Natural killer cell (primary cell): Measurements from ENCODE around the gene PRDX5. TPM values are rescaled to one million over a fixed set of nuclear protein-coding genes. Genes with fewer than 3 reads are reported as not detected.

Experiments
- ATAC-seq, 3 donors: fragments of 150-1000 bp in 2 of 3; fragments of 200-7000 bp in 1 of 3; cut with Tn5 transposase; 1 replicate in 1 of 3; 2 replicates in 2 of 3; pipeline ENCODE4 v1.10.0; 2021; ENCODE audit warnings: mild to moderate bottlenecking in 2 of 3, moderate library complexity in 2 of 3
- DNase-seq, 2 donors: peaks; one replicate each; pipeline versions ENCODE4 v3.0.0 to v3.0.0-alpha.2; 2013 to 2021; ENCODE audit warnings: mixed read lengths in 1 of 2
- H3K27ac ChIP-seq: one replicate; pipeline ENCODE4 v1.5.1; 2013; ENCODE audit warnings: mild to moderate bottlenecking, low read length
- H3K27me3 ChIP-seq: one replicate; pipeline ENCODE4 v1.6.1; 2013; ENCODE audit warnings: low read length; ENCODE audit not compliant: control insufficient read depth, insufficient read depth
- H3K36me3 ChIP-seq: one replicate; pipeline ENCODE4 v1.6.1; 2013; ENCODE audit warnings: low read length; ENCODE audit not compliant: control insufficient read depth, insufficient read depth
- H3K4me1 ChIP-seq: one replicate; pipeline ENCODE4 v1.6.1; 2013; ENCODE audit warnings: low read length; ENCODE audit not compliant: control insufficient read depth, insufficient read depth
- H3K4me3 ChIP-seq: one replicate; pipeline ENCODE4 v1.5.1; 2013; ENCODE audit warnings: low read length
- H3K9me3 ChIP-seq: one replicate; pipeline ENCODE4 v1.6.1; 2013; ENCODE audit warnings: low read length; ENCODE audit not compliant: control insufficient read depth, insufficient read depth
- H3K27ac Mint-ChIP-seq, 2 donors: one replicate each; pipeline ENCODE4 v1.8.0; 2022; ENCODE audit warnings: mild to moderate bottlenecking in 2 of 2, mixed read lengths in 2 of 2, moderate library complexity in 1 of 2
- H3K27me3 Mint-ChIP-seq, 2 donors: one replicate each; pipeline ENCODE4 v1.8.0; 2022; ENCODE audit warnings: low read depth in 2 of 2, mixed read lengths in 2 of 2
- H3K36me3 Mint-ChIP-seq: one replicate; pipeline ENCODE4 v1.8.0; 2022; ENCODE audit warnings: mixed read lengths
- H3K4me1 Mint-ChIP-seq, 2 donors: one replicate each; pipeline ENCODE4 v1.8.0; 2022; ENCODE audit warnings: mixed read lengths in 2 of 2
- H3K4me3 Mint-ChIP-seq: one replicate; pipeline ENCODE4 v1.8.0; 2022; ENCODE audit warnings: mild to moderate bottlenecking, moderate library complexity, mixed read lengths
- H3K9me3 Mint-ChIP-seq, 2 donors: one replicate each; pipeline ENCODE4 v1.8.0; 2022; ENCODE audit warnings: mixed read lengths in 2 of 2
- WGBS: methylation state at CpG from one replicate; pipeline ENCODE4 v1.1.7; 2013; ENCODE audit warnings: missing lambda C conversion rate; ENCODE audit not compliant: insufficient coverage; 5-methylcytosine and 5-hydroxymethylcytosine counted together
- intact Hi-C: fragments of 100-400 bp; cut with micrococcal nuclease; formaldehyde crosslinking; loops from one replicate; pipeline ENCODE4 v1.14.2; 2022
- total RNA-seq, 4 donors: library from RNA; stranded (reverse); fragments of 120-200 nt in 1 of 4; gene quantifications; one replicate each; pipeline versions ENCODE4 v1.2.3 to v1.2.4, GENCODE V29; 2013 to 2022
- TF ChIP-seq, protein P1 (sequence below): fragments of 200-600 bp; IDR thresholded peaks from one replicate; pipeline ENCODE4 v1.8.0; 2022; ENCODE audit warnings: antibody characterized with exemption

PRDX5 gene
- total RNA-seq, 3 donors from 2014 or later (not counting 1 experiment from before 2014, with no cell fraction given) = 85.9 to 104 (median 88.8) TPM

- Histone ChIP-seq H3K4me1 (peaks cover 43% of the 10 kb centered on the region), H3K9me3 (no peaks in the 10 kb centered on the region), H3K27ac (peak overlapping the region; percentile 62), H3K4me3 (peak overlapping the region; percentile 37), H3K27me3 (no peaks in the 10 kb centered on the region), H3K36me3 (peaks cover 29% of the 10 kb centered on the region)
- peak overlapping the region; percentile 79 for H3K4me3 Mint-ChIP-seq
- peak overlapping the region; percentile 38 to 73 for H3K27ac Mint-ChIP-seq
- no peak for DNase-seq
- TF ChIP-seq, protein P1, sequence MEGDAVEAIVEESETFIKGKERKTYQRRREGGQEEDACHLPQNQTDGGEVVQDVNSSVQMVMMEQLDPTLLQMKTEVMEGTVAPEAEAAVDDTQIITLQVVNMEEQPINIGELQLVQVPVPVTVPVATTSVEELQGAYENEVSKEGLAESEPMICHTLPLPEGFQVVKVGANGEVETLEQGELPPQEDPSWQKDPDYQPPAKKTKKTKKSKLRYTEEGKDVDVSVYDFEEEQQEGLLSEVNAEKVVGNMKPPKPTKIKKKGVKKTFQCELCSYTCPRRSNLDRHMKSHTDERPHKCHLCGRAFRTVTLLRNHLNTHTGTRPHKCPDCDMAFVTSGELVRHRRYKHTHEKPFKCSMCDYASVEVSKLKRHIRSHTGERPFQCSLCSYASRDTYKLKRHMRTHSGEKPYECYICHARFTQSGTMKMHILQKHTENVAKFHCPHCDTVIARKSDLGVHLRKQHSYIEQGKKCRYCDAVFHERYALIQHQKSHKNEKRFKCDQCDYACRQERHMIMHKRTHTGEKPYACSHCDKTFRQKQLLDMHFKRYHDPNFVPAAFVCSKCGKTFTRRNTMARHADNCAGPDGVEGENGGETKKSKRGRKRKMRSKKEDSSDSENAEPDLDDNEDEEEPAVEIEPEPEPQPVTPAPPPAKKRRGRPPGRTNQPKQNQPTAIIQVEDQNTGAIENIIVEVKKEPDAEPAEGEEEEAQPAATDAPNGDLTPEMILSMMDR = no peak
- H3K4me1 Mint-ChIP-seq = peaks cover 9 to 30% of the 10 kb centered on the region in 2 donors
- peak in 1 of 3 donors; percentile 8 for ATAC-seq
- no peaks in the 10 kb centered on the region for H3K27me3 Mint-ChIP-seq
- H3K36me3 Mint-ChIP-seq = no peaks in the 10 kb centered on the region
- intact Hi-C loops = loop anchor here (2.0 kb wide), 1 partner anchor 54 kb away; the partner anchor contains the start of gene ESRRA
- 45% methylated on average over 7 of the region's 7 CpGs for WGBS
- no peaks in the 10 kb centered on the region for H3K9me3 Mint-ChIP-seq
These were observed 40.6 kb downstream of the PRDX5 start for GRCh38 chr11:64358536-64358906.

DNA sequence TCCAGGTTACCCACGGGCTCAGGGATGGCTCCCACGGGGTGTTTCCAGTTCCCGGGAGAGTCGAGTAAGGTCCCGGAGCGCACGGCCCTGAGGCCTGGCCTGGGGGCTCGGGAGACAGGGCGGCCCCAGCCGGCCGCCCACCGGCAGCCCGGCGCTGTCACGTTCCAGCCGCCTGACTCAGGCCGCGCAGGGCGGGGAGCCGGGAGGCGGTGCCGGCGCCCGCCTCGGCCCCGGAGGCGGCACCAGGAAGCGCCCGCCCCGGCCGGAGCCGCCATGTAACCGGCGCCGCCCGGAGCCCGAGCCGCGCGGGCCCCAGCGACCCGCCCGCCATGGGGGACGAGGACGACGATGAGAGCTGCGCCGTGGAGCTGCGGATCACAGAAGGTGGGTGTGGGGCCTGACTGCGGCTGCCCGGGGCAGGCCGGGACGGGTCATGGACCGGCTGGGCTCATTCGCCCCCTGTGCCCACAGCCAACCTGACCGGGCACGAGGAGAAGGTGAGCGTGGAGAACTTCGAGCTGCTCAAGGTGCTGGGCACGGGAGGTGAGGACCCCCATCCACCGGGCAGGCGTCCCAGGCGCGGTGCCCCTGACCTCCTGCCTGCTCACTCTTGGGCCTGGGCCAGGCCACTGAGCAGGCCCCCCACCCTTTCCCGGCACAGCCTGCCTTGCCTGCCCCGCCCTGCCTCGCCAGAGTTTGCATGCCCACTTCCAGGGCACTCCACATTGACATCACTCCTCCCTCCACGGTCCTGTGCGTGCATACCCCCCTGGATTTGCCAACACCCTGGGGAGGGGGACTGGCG, 41.2 kb downstream of the PRDX5 start, which contains the start of gene RPS6KA4:
Gene RPS6KA4 (plus strand): TSS at position 256 of the 805 bp plus-strand sequence. CDS start 74 bp downstream, at position 330.
- peak within 1 kb of the TSS; percentile 93 for H3K4me3 Mint-ChIP-seq
- TF ChIP-seq, protein P1 = no peak
- ATAC-seq (peak; percentile 90 to 92 (median 91)), DNase-seq (peak; percentile 64 to 75)
- peaks cover 43% of the 10 kb centered on the region for H3K4me1 ChIP-seq
- peak within 1 kb of the TSS; percentile 54 to 86 for H3K27ac Mint-ChIP-seq
- H3K27ac ChIP-seq = peak within 1 kb of the TSS; percentile 62
- H3K36me3 ChIP-seq = peaks cover 27% of the 10 kb centered on the region
- H3K27me3 Mint-ChIP-seq = no peaks in the 10 kb centered on the region
- intact Hi-C loops = loop anchor here (2.0 kb wide), 1 partner anchor 54 kb away; the partner anchor contains the start of gene ESRRA
- no peaks in the 10 kb centered on the region for H3K9me3 ChIP-seq
- H3K36me3 Mint-ChIP-seq = no peaks in the 10 kb centered on the region
- under 1% methylated on average over 70 of the region's 70 CpGs for WGBS
- peaks cover 9 to 30% of the 10 kb centered on the region in 2 donors for H3K4me1 Mint-ChIP-seq
- no peaks in the 10 kb centered on the region for H3K9me3 Mint-ChIP-seq
- no peaks in the 10 kb centered on the region for H3K27me3 ChIP-seq
- H3K4me3 ChIP-seq = peak within 1 kb of the TSS; percentile 89

- Histone ChIP-seq H3K27ac (no peak overlapping the region), H3K27me3 (no peaks in the 10 kb centered on the region), H3K9me3 (no peaks in the 10 kb centered on the region), H3K4me3 (peak overlapping the region; percentile 89), H3K4me1 (peaks cover 43% of the 10 kb centered on the region), H3K36me3 (peaks cover 28% of the 10 kb centered on the region)
- Mint-ChIP-seq H3K27ac (peak overlapping the region; percentile 54 to 86), H3K27me3 (no peaks in the 10 kb centered on the region), H3K36me3 (no peaks in the 10 kb centered on the region), H3K9me3 (no peaks in the 10 kb centered on the region), H3K4me1 (peaks cover 9 to 30% of the 10 kb centered on the region in 2 donors), H3K4me3 (peak overlapping the region; percentile 93)
- ATAC-seq (no peak), DNase-seq (peak in 1 of 2 donors; percentile 65)
- TF ChIP-seq, protein P1 = no peak
- intact Hi-C loops = loop anchor here (2.0 kb wide), 1 partner anchor 55 kb away; the partner anchor contains the start of gene ESRRA
- 20% methylated on average over 38 of the region's 38 CpGs for WGBS
These were observed 42.0 kb downstream of the PRDX5 start for GRCh38 chr11:64359712-64360445.
